WTC11 (cell line): Measurements from ENCODE around the gene CHRNB2. TPM values are rescaled to one million over a fixed set of nuclear protein-coding genes. Genes with fewer than 3 reads are reported as not detected.
"Not testable (repeated sequence)": the region's sequence is repeated elsewhere in the genome, so short reads cannot be mapped to it uniquely, and the experiment has no call there.

Experiments
- ATAC-seq: fragments of 200-7000 bp; cut with Tn5 transposase; 2 replicates; pipeline ENCODE4 v1.10.0; 2021; ENCODE audit warnings: mild to moderate bottlenecking, moderate library complexity
- CTCF ChIA-PET: fragments of 300-600 bp; sonication (Branson Sonifier 250); formaldehyde crosslinking; loops from one replicate; lab custom pipeline; 2021; ENCODE audit warnings: antibody characterized with exemption; lab: Charles Lee
- POLR2A ChIA-PET: fragments of 350-600 bp; sonication (Branson Sonifier 250); formaldehyde crosslinking; loops from one replicate; lab custom pipeline; 2021; ENCODE audit warnings: antibody characterized with exemption; lab: Charles Lee
- DNase-seq: peaks from one replicate; pipeline ENCODE4 v3.0.0; 2021; ENCODE audit warnings: low spot score
- H3K27ac Mint-ChIP-seq: 2 replicates; pipeline ENCODE4 v1.8.0; 2021; ENCODE audit warnings: mixed read lengths
- H3K27me3 Mint-ChIP-seq: 2 replicates; pipeline ENCODE4 v1.8.0; 2021; ENCODE audit warnings: low read depth, mild to moderate bottlenecking, moderate library complexity, mixed read lengths
- H3K36me3 Mint-ChIP-seq: 2 replicates; pipeline ENCODE4 v1.8.0; 2021; ENCODE audit warnings: mixed read lengths
- H3K4me1 Mint-ChIP-seq: 2 replicates; pipeline ENCODE4 v1.8.0; 2022; ENCODE audit warnings: mixed read lengths
- H3K4me3 Mint-ChIP-seq: 2 replicates; pipeline ENCODE4 v1.8.0; 2021; ENCODE audit warnings: mild to moderate bottlenecking, moderate library complexity, mixed read lengths
- H3K9me3 Mint-ChIP-seq: 2 replicates; pipeline ENCODE4 v1.8.0; 2021; ENCODE audit warnings: mixed read lengths
- CTCF ChIP-seq: fragments of 200-600 bp; IDR thresholded peaks from 2 replicates; pipeline ENCODE4 v1.8.0; 2022; ENCODE audit warnings: antibody characterized with exemption
- E2F5 ChIP-seq: sonication (generic); formaldehyde crosslinking; IDR thresholded peaks from 2 replicates; pipeline ENCODE4 v1.8.1; 2022; ENCODE audit warnings: mild to moderate bottlenecking, moderate library complexity, missing genetic modification reagents
- HMGA2 ChIP-seq: fragments of 250-450 bp; sonication (Bioruptor Pico); IDR thresholded peaks from 2 replicates; pipeline ENCODE4 v1.4.0; 2021; ENCODE audit warnings: mild to moderate bottlenecking, moderate library complexity
- IRF1 ChIP-seq: sonication (generic); formaldehyde crosslinking; IDR thresholded peaks from 2 replicates; pipeline ENCODE4 v1.8.0; 2023; ENCODE audit warnings: missing genetic modification reagents
- KAT7 ChIP-seq: sonication (generic); formaldehyde crosslinking; IDR thresholded peaks from 2 replicates; pipeline ENCODE4 v1.8.1; 2023; ENCODE audit warnings: missing genetic modification reagents, mild to moderate bottlenecking, borderline replicate concordance
- PRDM15 ChIP-seq: sonication (generic); formaldehyde crosslinking; IDR thresholded peaks from 2 replicates; pipeline ENCODE4 v1.8.0; 2022; ENCODE audit warnings: missing genetic modification reagents
- PREB ChIP-seq: sonication (generic); formaldehyde crosslinking; IDR thresholded peaks from 2 replicates; pipeline ENCODE4 v1.8.1; 2022; ENCODE audit warnings: mild to moderate bottlenecking, missing genetic modification reagents, moderate library complexity, borderline replicate concordance
- TEAD1 ChIP-seq: sonication (generic); formaldehyde crosslinking; IDR thresholded peaks from 2 replicates; pipeline ENCODE4 v1.8.0; 2022; ENCODE audit warnings: mild to moderate bottlenecking, missing genetic modification reagents
- ZMAT4 ChIP-seq: fragments of 250-450 bp; sonication (Bioruptor Pico); IDR thresholded peaks from 2 replicates; pipeline ENCODE4 v1.9.0; 2021; ENCODE audit warnings: mild to moderate bottlenecking
- ZNF317 ChIP-seq: sonication (generic); formaldehyde crosslinking; IDR thresholded peaks from 2 replicates; pipeline ENCODE4 v1.8.1; 2023; ENCODE audit warnings: low read depth, mild to moderate bottlenecking, moderate library complexity, missing genetic modification reagents, borderline replicate concordance
- ZSCAN18 ChIP-seq: fragments of 250-450 bp; sonication (Bioruptor Pico); IDR thresholded peaks from 2 replicates; pipeline ENCODE4 v2.1.2; 2022; ENCODE audit warnings: mild to moderate bottlenecking, moderate library complexity
- total RNA-seq: library from RNA; stranded (reverse); gene quantifications from 3 replicates; pipeline ENCODE4 v1.2.3, GENCODE V29; 2021

CHRNB2 gene
- total RNA-seq, 1 experiment from 2014 or later = 1.7 TPM

- no peak for TF ChIP-seq PRDM15 (CRISPR knock-in tag)
- no peak for TF ChIP-seq KAT7
- TF ChIP-seq E2F5 (CRISPR knock-in tag) = no peak
- no peak for TF ChIP-seq CTCF
- no peak for TF ChIP-seq HMGA2
- TF ChIP-seq ZMAT4 (CRISPR knock-in tag) = no peak
- no peak for TF ChIP-seq PREB (CRISPR knock-in tag)
- TF ChIP-seq TEAD1 (CRISPR knock-in tag) = no peak
These were observed 40.4 kb upstream of the CHRNB2 start (continued) for GRCh38 chr1:154527192-154527591.

GRCh38 chr1:154529308-154529707 is 38.3 kb upstream of the CHRNB2 start:
- no peak overlapping the region for H3K4me3 Mint-ChIP-seq
- no peaks in the 10 kb centered on the region for H3K4me1 Mint-ChIP-seq
- H3K27ac Mint-ChIP-seq = no peak overlapping the region
- POLR2A ChIA-PET = interaction anchor here (0.7 kb wide), 1 partner anchor 9 kb away, joined by 4 read pairs; no protein-coding TSS in a partner anchor
- ATAC-seq (no peak), DNase-seq (no peak)
- H3K27me3 Mint-ChIP-seq = no peaks in the 10 kb centered on the region
- H3K36me3 Mint-ChIP-seq = peaks cover 3% of the 10 kb centered on the region; the same call in 1 of the 2 replicates
- TF ChIP-seq ZSCAN18 (no peak), IRF1 (CRISPR knock-in tag) (no peak), ZNF317 (no peak)
- CTCF ChIA-PET = interaction anchor here (0.7 to 1.6 kb wide), 2 partner anchors 17 to 744 kb away, joined by 3 to 7 read pairs; partner anchors contain the start of gene CLK2
- peaks cover 11% of the 10 kb centered on the region for H3K9me3 Mint-ChIP-seq

- H3K27me3 Mint-ChIP-seq, H3K27ac Mint-ChIP-seq, H3K4me1 Mint-ChIP-seq, ATAC-seq, H3K36me3 Mint-ChIP-seq, H3K4me3 Mint-ChIP-seq, DNase-seq: not testable (repeated sequence)
- CTCF ChIA-PET = interaction anchor here (0.8 kb wide), 1 partner anchor 15 kb away, joined by 3 read pairs; no protein-coding TSS in a partner anchor
- H3K9me3 Mint-ChIP-seq = peaks cover 15% of the 10 kb centered on the region
- POLR2A ChIA-PET = interaction anchor here (0.6 kb wide), 1 partner anchor 233 kb away, joined by 3 read pairs; no protein-coding TSS in a partner anchor
These were observed 35.6 kb upstream of the CHRNB2 start for GRCh38 chr1:154531950-154532349.
